AG08395 (cell line): ENCODE measurements around the gene KCNJ8.
"Not testable (repeated sequence)": the region's sequence is repeated elsewhere in the genome, so short reads cannot be mapped to it uniquely, and the experiment has no call there.

Source experiments
- DNase-seq: peaks from one replicate; pipeline ENCODE4 v3.0.0; 2012; ENCODE audit warnings: mixed read lengths, low spot score

KCNJ8 gene

DNA sequence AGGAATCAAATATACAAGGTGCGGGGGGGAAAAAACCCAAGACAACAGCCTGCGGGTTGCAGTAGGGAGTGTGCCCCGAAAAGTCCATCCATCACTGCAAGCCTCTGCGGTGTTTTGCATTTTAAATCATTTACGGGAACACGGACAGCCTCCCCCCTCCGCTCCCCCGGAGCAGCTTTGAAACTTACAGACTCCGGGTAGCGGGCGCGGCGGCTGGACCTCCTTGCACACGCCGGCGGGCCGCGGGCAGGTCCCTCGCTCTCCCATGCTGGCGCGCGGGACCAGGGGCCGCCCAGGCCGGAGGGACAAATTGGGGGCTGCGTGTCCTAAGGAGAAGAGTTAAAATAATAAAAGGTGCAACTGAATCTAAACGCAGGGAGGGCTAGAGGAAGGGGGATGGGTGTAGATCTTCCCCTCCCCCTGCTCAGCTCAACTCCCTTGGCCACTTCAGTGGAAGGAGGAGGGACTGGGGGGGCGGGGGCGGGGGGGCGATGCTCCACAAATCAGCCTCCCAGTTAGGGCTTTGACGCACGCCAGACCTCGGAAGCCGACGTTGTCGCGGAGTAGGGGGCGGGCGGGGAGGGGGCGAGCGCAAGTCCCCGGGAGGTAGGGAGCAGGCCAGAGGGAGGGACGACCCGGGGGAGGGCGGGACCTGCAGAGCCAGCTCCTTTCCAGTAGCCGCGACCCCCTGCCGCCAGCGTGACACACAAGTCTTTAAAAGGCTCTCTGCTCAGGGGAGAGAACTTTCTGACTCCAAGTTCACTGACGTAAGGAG lies at the start of gene KCNJ8:
Gene KCNJ8 (minus strand): TSS at position 349 of the 775 bp plus-strand sequence. CDS start 1,090 bp downstream, outside the sequence.
- DNase-seq: no peak

DNA sequence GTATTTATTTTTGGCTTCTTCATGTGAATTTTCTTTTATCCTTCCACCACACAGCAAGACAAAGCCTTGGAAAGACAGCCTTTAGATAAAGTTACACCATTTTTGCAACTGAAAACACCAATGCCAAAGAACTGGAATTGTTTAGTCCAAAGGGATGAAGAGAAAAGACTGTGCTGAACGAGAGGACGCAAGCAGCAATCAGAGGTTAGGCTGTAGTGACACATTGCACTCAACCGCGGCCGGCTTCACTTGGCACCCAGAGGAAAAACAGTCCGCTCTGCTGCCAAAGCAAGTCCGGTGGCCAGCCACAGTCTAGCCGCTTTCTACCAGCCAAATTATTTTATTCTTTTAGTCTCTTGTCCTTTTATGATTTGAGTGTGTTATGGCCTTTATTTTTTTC lies 49.1 kb upstream of the KCNJ8 start:
- no peak for DNase-seq

- no peak for DNase-seq
These were observed 45.2 kb upstream of the KCNJ8 start for GRCh38 chr12:21819678-21820077.

DNA sequence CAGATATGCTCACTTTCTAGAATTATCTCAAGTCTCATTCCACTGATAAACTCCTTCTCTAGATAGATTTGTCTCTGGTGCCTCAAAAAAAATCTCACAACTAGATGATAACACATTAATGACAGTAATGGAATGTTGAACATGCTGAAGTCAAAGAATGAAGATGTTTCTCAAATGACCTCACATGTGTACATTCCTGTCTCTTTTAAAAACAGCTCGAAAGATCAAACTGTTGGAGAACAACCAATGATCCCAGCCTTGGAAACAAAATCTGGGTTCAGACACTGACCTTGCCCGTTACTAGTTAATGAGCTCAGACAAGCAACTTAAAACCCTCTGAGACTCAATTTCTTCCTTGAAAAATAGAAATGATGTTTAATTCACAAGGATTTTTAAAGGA lies 44.7 kb upstream of the KCNJ8 start:
- no peak for DNase-seq

DNA sequence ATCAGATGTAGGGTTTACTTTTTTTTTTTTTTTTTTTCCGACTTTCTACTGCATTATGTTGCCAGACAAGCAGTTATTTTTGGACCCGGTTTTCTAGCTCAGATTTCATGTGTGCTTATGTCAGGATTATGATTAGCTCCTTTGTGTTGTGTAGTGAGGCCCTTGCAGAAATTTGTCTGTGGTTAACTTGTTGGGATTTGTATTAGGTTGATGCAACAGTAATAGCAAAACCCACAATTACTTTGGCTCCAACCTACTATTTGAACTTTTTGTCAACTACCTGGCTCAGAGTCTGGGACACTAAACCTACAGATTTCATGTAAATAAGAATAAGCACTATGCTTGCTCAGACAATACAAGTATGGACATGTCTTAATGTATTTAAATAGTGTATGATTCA lies 44.1 kb upstream of the KCNJ8 start:
- DNase-seq: no peak

DNA sequence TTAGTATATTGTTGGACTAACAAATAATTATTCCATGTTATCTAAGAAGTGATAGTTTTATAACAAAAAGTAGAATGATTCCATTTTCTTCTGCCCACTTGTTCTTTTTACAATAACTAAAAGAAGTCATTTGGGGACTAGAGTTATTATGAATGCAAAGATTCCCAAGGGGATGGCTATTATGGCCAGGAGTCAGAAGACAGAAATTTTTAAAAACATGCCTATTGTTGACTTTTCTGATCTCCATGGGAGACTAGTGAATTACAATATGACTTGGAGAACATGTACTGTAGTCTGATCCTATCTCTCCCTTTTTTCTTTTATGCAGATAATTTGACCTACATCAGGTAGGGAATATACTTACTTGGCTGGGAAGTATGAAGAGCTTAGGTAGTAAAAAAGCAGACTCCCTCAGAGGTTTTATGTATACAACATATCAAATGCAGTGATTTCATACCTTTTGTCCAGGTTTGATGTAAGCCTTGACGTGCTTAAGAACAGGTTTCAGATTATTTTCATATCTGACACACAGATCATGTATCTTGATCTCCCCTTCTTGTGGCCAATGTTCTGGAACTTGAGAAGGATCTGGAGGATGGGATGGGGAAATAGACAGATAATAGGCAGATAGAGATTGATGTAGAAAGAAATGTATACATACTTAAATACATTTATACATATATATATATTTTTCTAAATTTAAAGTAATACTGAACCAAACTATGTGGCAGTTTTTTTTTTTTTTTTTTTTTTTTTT lies 41.0 kb upstream of the KCNJ8 start:
- DNase-seq: no peak

- no peak for DNase-seq
These were observed 40.3 kb upstream of the KCNJ8 start for GRCh38 chr12:21814814-21815213.

DNA sequence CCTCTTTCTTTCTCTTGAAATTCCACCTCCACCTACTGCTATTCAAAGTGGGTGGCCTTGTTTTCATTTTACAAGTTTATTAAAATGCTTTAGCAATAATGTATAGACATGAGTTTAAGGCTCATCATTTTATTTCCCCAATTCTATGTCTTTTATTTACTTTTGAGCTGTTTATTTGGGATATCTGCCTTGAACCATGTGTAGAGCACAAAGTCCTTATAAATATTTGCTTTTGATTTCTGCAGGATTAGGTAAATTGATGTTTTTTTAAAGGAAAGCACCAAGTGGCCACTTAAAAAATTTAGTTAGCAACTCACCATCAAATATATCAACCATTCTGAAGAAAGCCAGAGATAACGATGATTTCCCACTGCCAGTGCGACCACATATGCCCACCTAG lies 39.8 kb upstream of the KCNJ8 start:
- no peak for DNase-seq

GRCh38 chr12:21813751-21814150 lies 39.2 kb upstream of the KCNJ8 start:
- DNase-seq: no peak

GRCh38 chr12:21813125-21813524 lies 38.6 kb upstream of the KCNJ8 start:
- DNase-seq: no peak

DNA sequence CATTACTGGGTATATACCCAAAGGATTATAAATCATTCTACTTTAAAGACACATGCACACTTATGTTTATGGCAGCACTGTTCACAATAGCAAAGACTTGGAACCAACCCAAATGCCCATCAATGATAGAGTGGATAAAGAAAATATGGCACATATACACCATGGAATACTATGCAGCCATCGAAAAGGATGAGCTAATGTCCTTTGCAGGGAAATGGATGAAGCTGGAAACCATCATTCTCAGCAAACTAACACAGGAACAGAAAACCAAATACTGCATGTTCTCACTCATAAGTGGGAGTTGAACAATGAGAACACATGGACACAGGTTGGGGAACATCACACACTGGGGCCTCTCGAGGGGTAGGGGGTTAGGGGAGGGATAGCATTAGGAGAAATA lies 37.8 kb upstream of the KCNJ8 start:
- DNase-seq: not testable (repeated sequence)

DNA sequence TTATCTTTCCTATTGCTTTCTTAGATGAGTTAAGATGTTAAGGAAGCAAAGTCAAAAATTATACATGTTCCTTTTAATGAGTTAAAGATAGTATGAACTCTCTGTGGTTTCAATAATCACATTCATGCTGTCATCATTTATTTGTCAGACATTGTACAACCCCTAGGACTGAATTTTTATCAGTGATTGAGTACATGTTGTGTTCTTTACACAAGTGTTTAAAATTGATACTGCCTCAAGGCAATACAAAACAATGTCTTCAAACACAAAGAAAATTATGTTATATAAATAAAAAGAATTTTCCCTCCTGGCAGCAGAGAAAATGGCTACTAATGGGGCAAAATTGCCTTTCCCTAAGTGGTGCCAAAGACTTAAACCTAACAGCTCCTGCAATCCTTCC lies 34.6 kb upstream of the KCNJ8 start:
- DNase-seq: no peak

GRCh38 chr12:21806255-21806654 lies 31.7 kb upstream of the KCNJ8 start:
- no peak for DNase-seq

- no peak for DNase-seq
These were observed 27.2 kb upstream of the KCNJ8 start for GRCh38 chr12:21801522-21802288.

DNA sequence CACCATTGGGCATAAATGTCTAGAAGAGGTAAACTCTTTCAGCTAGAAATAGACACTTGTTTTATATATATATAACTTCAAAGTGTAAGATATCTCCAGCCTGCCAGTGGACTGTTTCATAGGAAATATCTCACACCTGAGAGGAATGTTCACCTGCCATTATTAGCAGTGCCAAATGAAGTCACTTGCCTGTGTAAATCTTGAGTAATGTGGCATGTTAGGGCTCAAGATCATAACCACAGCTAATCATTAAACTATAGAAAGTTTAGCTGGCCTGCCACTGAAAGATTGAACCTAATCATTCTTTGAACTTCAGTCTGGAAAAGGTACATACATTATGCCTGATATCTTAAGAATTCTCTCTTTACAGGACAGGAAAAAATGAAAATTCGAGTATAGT lies 25.5 kb upstream of the KCNJ8 start:
- no peak for DNase-seq

- no peak for DNase-seq
These were observed 23.0 kb upstream of the KCNJ8 start for GRCh38 chr12:21797539-21797938.

DNA sequence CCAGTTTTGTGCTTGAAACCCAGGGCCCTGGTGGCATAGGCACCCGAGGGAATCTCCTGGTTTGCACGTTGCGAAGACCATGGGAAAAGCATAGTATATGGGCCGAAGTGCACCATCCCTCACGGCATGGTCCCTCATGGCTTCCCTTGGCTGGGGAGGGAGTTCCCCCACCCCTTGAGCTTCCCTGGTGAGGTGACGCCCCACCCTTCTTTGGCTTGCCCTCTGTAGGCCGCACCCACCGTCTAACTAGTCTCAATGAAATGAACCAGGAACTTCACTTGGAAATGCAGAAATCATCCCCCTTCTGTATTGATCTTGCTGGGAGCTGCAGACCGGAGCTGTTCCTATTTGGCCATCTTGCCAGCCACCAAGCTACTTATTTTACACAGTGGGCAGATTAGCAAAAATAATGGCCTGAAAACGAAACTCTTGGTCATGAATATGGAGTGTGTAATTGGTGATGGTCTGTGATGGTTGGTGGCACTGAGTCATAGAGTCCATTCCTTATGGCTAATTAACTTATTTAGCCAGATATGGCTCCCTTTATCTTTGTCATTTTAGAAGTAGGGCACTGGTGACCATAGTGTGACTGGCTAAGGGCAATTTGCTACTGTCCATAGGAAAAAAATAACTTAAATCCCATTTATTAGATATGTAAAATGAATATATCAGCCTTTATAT lies 21.3 kb upstream of the KCNJ8 start:
- DNase-seq: no peak

DNA sequence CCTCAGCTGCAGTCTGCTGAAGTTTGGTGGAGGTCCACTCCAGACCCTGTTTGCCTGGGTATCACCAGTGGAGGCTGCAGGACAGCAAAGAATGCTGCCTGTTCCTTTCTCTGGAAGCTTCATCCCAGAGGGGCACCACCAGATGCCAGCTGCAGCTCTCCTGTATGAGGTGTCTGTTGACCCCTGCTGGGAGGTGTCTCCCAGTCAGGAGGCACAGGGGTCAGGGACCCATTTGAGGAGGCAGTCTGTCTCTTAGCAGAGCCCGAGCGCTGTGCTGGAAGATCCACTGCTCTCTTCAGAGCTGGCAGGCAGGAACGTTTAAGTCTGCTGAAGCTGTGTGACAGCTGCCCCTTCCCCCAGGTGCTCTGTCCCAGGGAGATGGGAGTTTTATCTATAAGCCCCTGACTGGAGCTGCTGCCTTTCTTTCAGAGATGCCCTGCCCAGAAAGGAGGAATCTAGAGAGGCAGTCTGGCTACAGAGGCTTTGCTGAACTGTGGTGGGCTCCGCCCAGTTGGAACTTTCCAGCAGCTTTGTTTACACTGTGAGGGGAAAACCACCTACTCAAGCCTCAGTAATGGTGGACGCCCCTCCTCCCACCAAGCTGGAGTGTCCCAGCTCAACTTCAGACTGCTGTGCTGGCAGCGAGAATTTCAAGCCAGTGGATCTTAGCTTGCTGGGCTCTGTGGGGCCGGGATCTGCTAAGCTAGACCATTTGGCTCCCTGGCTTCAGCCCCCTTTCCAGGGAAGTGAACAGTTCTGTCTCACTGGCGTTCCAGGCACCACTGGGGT lies 20.5 kb upstream of the KCNJ8 start:
- not testable (repeated sequence) for DNase-seq

DNA sequence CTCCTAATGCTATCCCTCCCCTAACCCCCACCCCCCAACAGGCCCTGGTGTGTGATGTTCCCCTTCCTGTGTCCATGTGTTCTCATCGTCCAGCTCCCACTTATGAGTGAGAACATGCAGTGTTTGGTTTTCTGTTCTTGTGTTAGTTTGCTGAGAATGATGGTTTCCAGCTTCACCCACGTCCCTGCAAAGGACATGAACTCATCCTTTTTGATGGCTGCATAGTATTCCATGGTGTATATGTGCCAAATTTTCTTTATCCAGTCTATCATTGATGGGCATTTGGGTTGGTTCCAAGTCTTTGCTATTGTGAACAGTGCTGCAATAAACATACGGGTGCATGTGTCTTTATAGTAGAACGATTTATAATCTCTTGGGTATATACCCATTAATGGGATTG lies 15.2 kb upstream of the KCNJ8 start:
- not testable (repeated sequence) for DNase-seq

GRCh38 chr12:21788089-21788983 lies 13.8 kb upstream of the KCNJ8 start:
- no peak for DNase-seq
